ENCODE measurements around the gene TMIGD3. TPM values are rescaled to one million over a fixed set of nuclear protein-coding genes. Genes with fewer than 3 reads are reported as not detected.

TMIGD3 gene
- total RNA-seq, 4 donors from 2014 or later = 4.4 to 17.1 (median 5.1) TPM

DNA sequence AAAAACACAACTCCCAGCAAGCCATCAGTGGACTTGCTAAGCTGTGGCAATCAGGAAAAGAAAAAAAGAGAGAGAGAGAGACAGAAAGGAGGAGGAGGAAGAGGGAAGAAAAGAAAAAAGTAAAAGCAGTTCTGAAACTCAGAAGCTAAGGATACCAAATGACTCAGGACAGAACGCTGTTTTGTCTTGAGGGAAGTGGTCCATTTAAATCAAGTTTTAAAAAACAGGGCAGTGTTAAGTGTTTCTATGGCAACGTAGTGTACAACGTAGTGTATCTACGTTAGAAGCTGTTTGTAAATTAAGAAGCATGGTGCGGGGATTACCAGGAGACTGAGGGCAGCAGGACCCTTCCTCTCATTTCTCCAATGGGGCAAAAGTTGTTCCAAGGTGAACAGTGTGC, 5.8 kb downstream of the TMIGD3 start:
- no peak for TF ChIP-seq CTCF (IDR thresholded peaks at IDR 0.05)
- DNase-seq (ENCODE audit: low spot score) (no peak), ATAC-seq (ENCODE audit: low FRiP score) (no peak)

- ATAC-seq (ENCODE audit: low FRiP score) = no peak
- no peak for TF ChIP-seq CTCF (IDR thresholded peaks at IDR 0.05)
- DNase-seq (ENCODE audit: low spot score) = no peak
These were observed 7.0 kb downstream of the TMIGD3 start for GRCh38 chr1:111496398-111496797.

DNA sequence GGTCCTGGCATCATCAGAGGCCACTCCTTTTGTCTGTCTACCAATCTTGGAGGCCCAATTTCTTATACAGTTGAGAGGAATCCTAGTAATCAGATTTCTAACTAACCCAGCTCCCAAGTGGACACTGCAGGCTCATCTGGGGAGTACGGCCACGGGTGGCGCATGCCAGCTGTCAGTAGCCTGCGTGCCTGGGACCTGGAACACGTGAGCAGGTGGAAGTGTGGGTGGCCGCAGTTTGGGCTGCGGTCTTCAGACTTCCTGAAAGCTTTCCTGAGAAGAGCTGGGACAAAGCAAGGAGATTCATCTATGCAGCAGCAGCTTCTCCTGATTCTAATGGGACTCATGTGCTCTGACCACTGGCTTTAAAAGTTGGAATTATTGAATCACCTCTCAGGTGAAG, 12.4 kb downstream of the TMIGD3 start:
- DNase-seq (ENCODE audit: low spot score) (no peak), ATAC-seq (ENCODE audit: low FRiP score) (no peak)
- TF ChIP-seq CTCF (IDR thresholded peaks at IDR 0.05) = no peak

GRCh38 chr1:111490220-111490619, 13.2 kb downstream of the TMIGD3 start:
- TF ChIP-seq CTCF (IDR thresholded peaks at IDR 0.05) = no peak
- ATAC-seq (ENCODE audit: low FRiP score) (no peak), DNase-seq (ENCODE audit: low spot score) (no peak)

DNA sequence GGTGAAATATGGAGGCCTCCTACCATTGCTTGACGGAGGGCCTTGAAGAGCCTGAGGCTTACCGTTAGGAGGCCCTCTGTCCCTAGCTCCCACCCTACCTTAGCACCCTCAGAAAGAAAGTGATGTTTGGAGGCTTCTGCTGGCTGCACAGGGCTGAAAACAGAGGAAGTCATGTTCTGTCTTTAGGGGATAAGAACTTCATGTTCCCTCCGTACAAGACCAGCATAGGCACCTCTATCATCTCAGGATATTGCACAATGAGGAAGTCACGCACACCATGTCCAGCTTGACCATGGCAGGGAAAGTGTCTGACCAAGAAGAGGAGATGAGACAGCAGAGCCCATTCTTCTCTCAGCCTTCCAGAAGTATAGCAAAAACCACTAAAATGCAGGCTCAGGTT, 13.8 kb downstream of the TMIGD3 start:
- DNase-seq (ENCODE audit: low spot score) = no peak
- no peak for ATAC-seq (ENCODE audit: low FRiP score)
- TF ChIP-seq CTCF (IDR thresholded peaks at IDR 0.05) = no peak

DNA sequence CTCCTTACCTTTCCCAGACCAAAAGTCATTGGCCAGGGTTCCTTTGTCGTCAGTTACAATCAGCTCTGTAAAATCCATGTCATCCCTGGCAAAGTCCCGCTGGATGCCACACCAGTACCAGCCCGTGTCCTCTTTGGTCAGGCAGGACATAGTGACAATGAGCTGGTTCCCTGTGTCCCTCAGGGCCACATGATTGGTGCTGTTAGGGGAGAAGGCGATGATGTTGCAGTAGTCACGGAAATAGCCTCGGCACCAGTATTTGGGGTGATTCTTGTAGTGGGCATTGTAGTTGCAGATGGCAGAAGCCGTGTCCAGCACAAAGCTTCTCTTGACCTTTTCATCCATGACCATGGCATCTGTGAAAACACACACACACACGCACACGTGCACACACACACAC, 14.8 kb downstream of the TMIGD3 start:
- DNase-seq (ENCODE audit: low spot score) (no peak), ATAC-seq (ENCODE audit: low FRiP score) (no peak)
- no peak for TF ChIP-seq CTCF (IDR thresholded peaks at IDR 0.05)

GRCh38 chr1:111487133-111487532, 16.3 kb downstream of the TMIGD3 start:
- no peak for TF ChIP-seq CTCF (IDR thresholded peaks at IDR 0.05)
- no peak for DNase-seq (ENCODE audit: low spot score)
- ATAC-seq (ENCODE audit: low FRiP score) = no peak
